H54 (cell line): ENCODE data around the gene ZSCAN1.

Source experiments
- DNase-seq: peaks from one replicate; pipeline ENCODE4 v3.0.0; 2011; ENCODE audit warnings: low spot score, mixed read lengths; ENCODE audit not compliant: insufficient read length
- FAIRE-seq: peaks from 3 replicates; lab custom pipeline; 2011; peaks lifted over from hg19 to GRCh38; lab: Jason Lieb, UNC
- POLR2A ChIP-seq: IDR thresholded peaks from 2 replicates; pipeline ENCODE4 v1.6.1; 2011; ENCODE audit warnings: low read depth, mild to moderate bottlenecking, low read length

ZSCAN1 gene

DNA sequence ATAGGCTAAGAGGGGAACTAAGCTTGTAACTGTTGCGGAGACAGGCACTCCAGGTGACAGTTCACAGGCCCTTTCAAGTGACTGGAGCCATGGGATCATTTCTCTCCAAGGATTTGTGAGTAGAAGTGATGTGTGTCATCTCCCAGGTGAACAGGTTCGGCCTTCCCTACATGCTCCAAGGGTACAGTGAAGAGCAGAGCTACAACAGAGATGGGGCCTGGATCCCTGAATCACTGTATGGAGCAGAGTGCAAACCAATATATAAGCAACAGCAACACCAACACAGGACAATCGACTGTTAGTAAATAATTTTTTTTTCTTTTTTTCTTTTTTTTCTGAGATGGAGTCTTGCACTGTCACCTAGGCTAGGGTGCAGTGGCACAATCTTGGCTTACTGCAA, 49.2 kb downstream of the ZSCAN1 start:
- DNase-seq (no peak), FAIRE-seq (no peak)
- TF ChIP-seq POLR2A: no peak

DNA sequence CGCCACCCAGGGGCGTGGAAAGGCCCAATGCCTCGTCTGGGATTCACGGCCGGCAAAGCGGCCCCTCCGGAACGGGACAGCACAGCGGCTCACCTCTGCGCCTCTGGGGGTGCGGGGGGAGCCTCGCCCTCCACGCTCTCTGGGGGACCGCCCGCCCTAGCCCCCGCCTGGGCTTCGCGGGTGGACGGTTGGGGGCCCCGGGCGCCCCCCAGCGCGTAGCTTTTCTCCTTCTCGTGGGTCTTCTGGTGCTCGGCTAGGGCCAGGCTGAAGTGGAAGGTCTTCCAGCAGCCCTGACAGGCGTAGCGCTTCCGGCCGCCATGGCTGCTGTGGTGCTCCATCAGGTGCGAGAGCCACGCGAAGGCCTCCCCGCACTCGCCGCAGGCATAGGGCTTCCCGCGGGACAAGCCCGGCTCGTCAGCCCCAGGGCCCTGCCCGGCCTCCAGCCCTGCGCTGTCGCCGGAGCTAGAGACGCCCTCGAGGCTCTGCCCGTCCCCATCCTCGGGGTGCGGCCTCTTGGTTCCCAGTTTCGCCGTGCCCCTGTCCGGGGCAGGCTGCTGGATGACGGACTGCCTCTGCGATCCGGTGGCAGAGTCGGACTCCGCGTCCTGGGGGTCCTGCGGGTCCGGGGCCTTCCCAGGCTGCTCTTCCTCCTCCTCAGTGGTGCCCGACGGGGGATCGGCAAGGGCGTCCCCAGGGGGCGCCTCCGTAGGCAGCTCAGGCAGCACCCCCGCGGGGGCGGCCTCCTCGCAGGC, 50.9 kb downstream of the ZSCAN1 start:
- no peak for TF ChIP-seq POLR2A
- FAIRE-seq (no peak), DNase-seq (no peak)

DNA sequence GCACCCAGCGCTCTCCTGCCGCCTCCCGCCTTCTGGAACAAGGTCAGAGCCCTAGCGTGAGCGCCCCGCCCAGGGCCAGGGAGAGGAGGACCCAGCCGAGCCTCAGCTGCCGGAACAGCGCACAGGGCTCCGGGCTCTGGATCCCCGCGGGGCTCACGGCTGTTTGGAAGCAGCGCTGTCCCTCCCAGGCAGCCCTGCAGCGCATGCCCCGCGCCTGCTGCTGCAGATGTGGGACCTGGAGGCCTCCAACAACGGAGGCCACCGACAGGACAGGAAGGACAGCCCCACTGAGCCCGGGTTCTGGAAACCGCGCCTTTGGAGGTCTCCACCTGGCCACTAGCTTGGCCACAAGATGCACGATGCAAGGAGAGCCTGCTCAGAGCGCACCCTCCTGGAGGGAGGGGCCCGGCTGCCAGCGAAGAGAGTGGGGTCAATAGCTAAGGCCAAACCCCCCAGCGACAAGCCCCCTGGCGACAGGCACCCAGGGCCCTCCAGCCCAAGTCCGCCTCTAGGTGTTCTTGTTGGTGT, 51.6 kb downstream of the ZSCAN1 start:
- TF ChIP-seq POLR2A: no peak
- no peak for DNase-seq
- no peak for FAIRE-seq

DNA sequence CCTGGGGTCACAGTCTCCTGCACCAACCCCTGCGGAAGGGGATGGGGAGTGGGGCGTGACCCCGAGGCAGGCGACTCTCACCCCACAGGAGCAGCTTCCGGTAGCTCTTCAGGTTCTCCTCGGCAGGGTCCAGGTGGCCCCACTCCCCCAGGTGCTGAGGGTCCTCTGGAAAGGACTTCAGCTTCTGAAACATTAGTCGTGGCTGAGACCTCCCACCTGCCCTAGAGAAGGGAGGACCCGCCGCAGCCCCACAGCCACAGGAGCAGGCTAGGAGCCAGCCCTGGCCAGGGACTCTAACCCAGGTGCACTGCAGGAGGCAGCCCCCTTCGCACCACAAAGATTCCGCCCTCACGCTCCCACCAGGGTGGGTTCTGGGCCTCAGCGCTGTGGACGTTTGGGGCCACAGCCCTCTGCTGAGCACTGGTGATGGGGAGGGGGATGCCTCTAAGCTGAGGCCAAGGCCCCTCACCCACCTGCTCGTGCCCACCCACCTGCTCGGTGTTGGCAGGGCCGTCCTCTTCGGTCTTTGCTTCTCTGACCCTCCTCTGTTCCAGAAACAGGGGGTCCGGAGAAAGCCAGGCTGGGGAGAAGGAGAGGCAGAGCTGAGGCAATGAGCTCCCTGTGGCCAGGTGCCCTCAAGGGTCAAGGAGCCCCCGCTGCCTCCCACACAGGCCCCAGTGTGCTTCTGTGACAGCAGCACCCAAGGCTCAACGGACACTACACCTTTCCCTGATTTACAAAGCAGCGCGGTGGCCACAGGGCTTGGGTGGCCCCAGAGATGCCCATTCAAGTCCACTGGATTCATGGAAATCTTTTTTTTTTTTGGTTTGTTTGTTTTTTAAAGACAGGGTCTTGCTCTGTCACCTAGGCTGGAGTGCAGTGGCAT, 53.2 kb downstream of the ZSCAN1 start:
- no peak for DNase-seq
- no peak for FAIRE-seq

DNA sequence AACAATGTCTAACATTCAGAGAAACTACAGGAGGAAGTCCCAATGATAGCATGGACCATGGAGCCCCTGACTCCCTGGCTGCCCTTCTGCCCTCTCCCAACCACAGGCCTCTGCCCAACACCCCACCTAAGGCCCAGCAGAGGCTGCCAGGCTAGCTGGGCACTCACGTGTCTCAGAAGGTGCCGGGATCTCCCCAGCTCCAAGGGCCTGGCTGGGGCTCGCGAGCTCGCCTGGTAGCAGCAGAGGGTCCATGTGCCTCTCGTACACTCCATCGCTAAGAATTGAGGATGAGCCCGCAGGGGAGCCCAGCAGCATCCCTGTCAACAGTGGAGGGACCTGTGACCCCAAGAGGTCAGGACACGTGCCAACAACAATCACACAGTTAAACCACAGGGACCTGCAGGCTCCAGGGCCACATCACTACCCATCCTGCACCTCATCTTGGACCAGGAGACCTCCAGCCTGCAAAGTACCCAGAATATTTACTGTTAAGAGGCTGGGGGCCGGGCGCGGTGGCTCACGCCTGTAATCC, 54.8 kb downstream of the ZSCAN1 start:
- DNase-seq: no peak
- FAIRE-seq: no peak
- TF ChIP-seq POLR2A: no peak

More for the DNA sequence above, 53.2 kb downstream of the ZSCAN1 start:
- TF ChIP-seq POLR2A: no peak

DNA sequence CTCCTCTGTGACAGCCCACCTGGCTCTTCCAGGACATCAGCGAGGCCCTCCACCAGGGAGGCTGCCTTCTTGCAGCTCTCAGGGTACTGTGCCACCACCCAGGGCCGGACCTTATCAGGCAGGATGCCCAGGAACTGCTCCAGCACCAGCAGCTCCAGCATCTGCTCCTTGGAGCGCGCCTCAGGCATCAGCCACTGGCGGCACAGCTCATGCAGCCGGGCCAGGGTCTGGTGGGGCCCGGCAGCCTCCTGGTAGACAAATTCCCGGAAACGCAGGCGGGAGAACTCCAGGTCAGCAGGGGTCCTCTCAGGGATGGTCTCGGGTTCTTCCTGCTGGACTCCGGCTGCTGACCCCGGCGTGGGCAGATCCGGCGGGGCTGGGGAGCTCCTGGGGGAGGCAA, 56.0 kb downstream of the ZSCAN1 start:
- FAIRE-seq (no peak), DNase-seq (no peak)
- no peak for TF ChIP-seq POLR2A

DNA sequence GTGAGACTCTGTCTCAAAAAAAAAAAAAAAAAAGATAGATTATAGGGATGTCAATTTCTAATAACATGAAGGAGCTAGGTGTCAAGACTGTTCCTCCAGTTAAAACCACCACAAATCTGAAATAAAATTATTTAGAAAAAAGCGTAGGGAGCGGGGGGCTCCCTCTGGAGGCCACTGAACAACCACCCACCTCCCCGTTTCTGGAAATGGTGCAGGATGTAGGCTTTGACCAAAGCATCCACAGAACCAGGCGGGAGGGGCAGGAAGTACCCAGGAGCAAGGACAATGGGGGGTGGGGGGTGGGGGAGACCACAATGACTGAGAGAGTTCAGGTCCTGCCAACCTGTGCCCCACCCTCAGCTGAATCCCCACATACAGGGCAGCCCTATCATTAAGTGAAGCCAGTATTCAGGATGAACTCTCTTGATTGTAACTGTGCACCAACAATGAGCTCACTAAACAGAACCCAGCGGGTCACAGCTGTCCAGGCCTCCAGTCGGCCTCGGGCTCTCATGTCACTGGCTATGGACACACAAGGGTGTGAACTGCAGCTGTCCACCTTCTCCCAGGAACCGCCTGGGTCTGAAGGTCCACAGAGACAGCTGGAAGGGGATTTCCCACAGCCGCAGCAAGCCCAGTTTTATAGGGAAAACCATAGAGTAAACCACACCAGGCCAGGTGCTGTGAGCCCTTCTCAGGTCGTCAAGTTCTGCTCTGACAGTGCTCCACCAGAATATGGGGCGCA, 57.6 kb downstream of the ZSCAN1 start:
- DNase-seq: no peak
- no peak for TF ChIP-seq POLR2A
- no peak for FAIRE-seq

DNA sequence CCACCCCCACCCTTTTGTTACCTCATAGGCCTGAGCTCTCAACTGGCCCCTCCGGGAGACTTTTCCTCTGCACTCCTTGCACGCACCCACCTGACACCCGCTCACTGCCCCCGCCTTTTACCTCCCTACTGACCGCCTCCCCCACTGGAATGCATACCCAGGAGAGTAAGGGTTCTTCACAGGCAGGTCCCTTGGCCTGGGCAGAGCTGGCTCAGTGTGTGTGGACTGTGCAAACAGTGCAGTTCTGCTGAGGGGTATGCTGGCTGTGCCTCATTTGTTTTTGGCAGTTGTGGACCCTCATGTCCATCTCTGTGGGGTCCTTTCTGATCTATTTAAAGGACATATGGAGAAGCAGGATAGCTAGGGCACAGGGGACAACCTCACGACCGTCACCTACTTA, 59.2 kb downstream of the ZSCAN1 start:
- FAIRE-seq (no peak), DNase-seq (no peak)
- TF ChIP-seq POLR2A: no peak

DNA sequence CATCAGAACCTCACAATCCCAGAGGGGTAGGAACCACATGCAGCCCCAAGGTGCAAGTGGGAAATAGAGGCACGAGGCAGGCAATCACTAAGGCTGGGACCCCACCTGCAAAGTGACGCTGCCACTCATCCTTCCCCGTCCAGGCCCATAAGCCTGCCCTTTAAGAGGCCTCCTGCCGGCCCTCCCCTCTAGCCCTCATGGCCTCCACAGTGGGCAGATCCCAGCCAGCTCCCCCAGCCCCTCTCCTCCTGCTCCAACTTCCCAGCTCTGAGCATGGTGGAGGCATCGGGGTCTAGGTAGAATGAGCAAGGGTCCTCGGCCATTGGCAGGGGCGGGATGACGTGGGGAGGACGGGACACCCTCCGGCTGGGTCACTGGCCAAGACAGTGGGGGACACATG, 61.5 kb downstream of the ZSCAN1 start:
- FAIRE-seq: no peak
- no peak for DNase-seq
- TF ChIP-seq POLR2A: no peak

DNA sequence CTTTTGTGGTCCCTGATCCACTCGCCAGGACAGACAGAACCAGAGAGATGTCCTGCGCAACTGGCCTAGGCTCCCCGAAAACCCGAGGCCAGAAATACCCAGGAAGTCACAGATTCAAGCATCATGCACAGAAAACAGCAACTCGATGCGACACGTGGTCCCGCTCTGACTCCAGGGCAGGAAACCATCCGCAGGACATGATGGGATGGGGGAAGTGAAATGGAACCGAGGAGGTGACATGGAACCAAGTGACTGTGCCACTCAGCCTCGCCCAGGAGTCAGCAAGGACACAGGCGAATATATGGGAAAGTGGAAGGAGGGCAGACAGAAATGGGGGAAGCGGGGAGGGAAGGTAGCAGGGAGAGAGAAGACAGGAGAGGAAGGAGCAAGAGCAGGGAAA, 63.1 kb downstream of the ZSCAN1 start:
- FAIRE-seq (no peak), DNase-seq (no peak)
- no peak for TF ChIP-seq POLR2A

DNA sequence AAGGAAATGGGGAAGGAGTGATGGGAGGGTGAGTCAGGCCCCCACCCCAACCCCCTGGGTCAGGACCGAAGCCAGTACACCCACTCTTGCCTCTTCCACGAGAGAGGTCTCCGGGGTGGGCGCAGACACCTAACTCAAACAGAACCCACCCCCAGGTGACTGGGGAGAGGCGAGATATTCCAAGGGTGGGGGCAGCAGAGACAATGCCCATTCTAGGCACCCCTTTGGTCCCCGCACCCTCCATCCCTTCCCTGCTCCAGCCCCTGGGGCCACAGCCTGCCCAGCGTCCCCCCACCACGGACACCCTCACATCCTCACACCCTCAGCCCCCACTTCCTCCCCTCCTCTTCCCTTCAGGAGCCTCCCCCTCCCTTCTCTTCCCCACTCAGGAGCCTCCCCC, 63.5 kb downstream of the ZSCAN1 start:
- no peak for DNase-seq
- no peak for TF ChIP-seq POLR2A
- no peak for FAIRE-seq

DNA sequence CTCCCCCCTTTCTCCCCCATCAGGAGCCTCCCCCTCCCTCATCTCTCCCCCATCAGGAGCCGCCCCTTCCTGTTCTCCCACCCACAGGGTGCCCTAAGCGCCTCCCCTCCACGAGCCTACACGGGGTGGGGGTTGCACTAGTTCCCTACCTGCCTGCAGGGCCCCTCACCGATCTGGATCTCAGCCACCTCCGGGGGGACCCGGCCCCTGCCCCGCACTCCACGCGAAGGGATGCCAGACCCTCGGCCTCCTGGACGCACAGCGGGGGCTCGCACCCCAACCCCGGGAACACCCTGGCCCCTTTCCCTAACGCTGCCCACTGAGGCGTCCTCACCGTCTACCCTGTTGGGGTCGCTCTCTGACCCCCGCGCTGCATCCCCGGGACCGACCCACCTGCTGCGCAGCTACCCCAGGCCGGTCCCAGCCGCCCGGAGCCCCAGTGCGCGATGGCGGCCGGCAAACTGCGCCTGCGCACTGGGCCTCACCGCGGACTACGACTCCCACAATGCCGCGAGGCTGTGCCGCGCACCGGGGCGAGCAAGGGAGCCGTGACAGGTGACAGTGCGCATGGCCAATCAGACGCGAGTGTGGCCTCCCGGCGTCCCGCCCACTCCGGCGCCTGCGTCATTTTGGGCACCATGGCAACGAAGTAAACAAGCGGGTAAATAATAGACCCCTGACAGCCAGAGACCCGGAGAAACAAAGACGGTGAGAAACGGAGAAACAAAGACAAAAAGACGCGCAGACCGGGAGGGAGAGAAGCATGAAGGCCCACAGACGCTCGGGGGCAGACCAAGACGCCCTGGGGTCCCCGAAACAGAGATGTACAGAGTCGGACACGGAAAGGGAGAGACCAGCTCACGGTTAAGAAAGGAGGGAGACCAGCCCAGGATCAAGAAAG, 64.2 kb downstream of the ZSCAN1 start, which contains the start of gene ZSCAN18:
TSS of gene ZSCAN18 (minus strand) at position 451 of the 901 bp plus-strand sequence. CDS start 7,964 bp downstream, outside the sequence.
- TF ChIP-seq POLR2A: 0 out of 2 replicates have a peak, but pooled peaks have one; percentile 36
- peak; percentile 57 for FAIRE-seq
- DNase-seq: peak; percentile 99
